GM18867 (cell line): Measurements from ENCODE around the gene DGLUCY.
"Not testable (repeated sequence)": the region's sequence is repeated elsewhere in the genome, so short reads cannot be mapped to it uniquely, and the experiment has no call there.

Experiments used
- ATAC-seq: cut with Tn5 transposase; IDR thresholded peaks from one replicate; pipeline ENCODE4 v1.9.1; 2021; ENCODE audit warnings: mild to moderate bottlenecking, moderate library complexity; ENCODE audit not compliant: unreplicated experiment

DGLUCY gene

GRCh38 chr14:91108941-91109611 lies 4.8 kb upstream of the DGLUCY start:
- no peak for ATAC-seq

- no peak for ATAC-seq
These were observed 2.4 kb upstream of the DGLUCY start for GRCh38 chr14:91111443-91111842.

- ATAC-seq: no peak
These were observed 1.7 kb upstream of the DGLUCY start for GRCh38 chr14:91112194-91112593.

- peak; percentile 70 for ATAC-seq
These were observed 499 bp downstream of the DGLUCY start for GRCh38 chr14:91114079-91115065.

GRCh38 chr14:91115986-91116770 lies 2.3 kb downstream of the DGLUCY start:
- ATAC-seq: no peak

- ATAC-seq: no peak
These were observed 3.2 kb downstream of the DGLUCY start for GRCh38 chr14:91116913-91117588.

GRCh38 chr14:91117960-91118359 lies 4.1 kb downstream of the DGLUCY start:
- ATAC-seq: no peak

- ATAC-seq: no peak
These were observed 4.7 kb downstream of the DGLUCY start for GRCh38 chr14:91118511-91119068.

- no peak for ATAC-seq
These were observed 5.9 kb downstream of the DGLUCY start for GRCh38 chr14:91119556-91120311.

- ATAC-seq: no peak
These were observed 9.3 kb downstream of the DGLUCY start for GRCh38 chr14:91123201-91123600.

- ATAC-seq: not testable (repeated sequence)
These were observed 10.8 kb downstream of the DGLUCY start for GRCh38 chr14:91124406-91125270.

GRCh38 chr14:91125271-91125660 lies 11.4 kb downstream of the DGLUCY start:
- no peak for ATAC-seq

GRCh38 chr14:91125801-91126200 lies 11.9 kb downstream of the DGLUCY start:
- no peak for ATAC-seq

- ATAC-seq: no peak
These were observed 12.9 kb downstream of the DGLUCY start for GRCh38 chr14:91126761-91127160.

- no peak for ATAC-seq
These were observed 13.5 kb downstream of the DGLUCY start for GRCh38 chr14:91127401-91127801.

- no peak for ATAC-seq
These were observed 14.1 kb downstream of the DGLUCY start for GRCh38 chr14:91127924-91128323.

- no peak for ATAC-seq
These were observed 14.8 kb downstream of the DGLUCY start for GRCh38 chr14:91128699-91129098.

- no peak for ATAC-seq
These were observed 15.4 kb downstream of the DGLUCY start for GRCh38 chr14:91129261-91129660.

- no peak for ATAC-seq
These were observed 21.2 kb downstream of the DGLUCY start for GRCh38 chr14:91135039-91135438.
